ENCODE data around the gene SERPING1. TPM values are rescaled to one million over a fixed set of nuclear protein-coding genes. Genes with fewer than 3 reads are reported as not detected.

The SERPING1 gene
- total RNA-seq, 1 donor from 2014 or later: 46.0 TPM

GRCh38 chr11:57622263-57622662 lies 24.8 kb downstream of the SERPING1 start:
- Histone ChIP-seq H3K36me3 (peaks cover 9% of the 10 kb centered on the region), H3K9ac (no peak overlapping the region), H2AFZ (replicated peaks) (no peak overlapping the region), H3K4me3 (no peak overlapping the region), H3K9me3 (ENCODE audit: low read depth) (peaks cover 10% of the 10 kb centered on the region), H4K20me1 (ENCODE audit: low read depth) (no peaks in the 10 kb centered on the region), H3K27ac (no peak overlapping the region), H3K27me3 (no peaks in the 10 kb centered on the region), H3K4me1 (no peaks in the 10 kb centered on the region), H3K4me2 (no peak overlapping the region), H3F3A (ENCODE audit: low read depth) (no peaks in the 10 kb centered on the region), H3K79me2 (ENCODE audit: low read depth) (no peaks in the 10 kb centered on the region)
- Mint-ChIP-seq H3K4me1 (no peaks in the 10 kb centered on the region), H3K4me3 (no peak overlapping the region), H3K9me3 (peaks cover 5% of the 10 kb centered on the region), H3K27ac (no peak overlapping the region), H3K27me3 (ENCODE audit: insufficient read depth, low read depth) (peaks cover 11% of the 10 kb centered on the region), H3K36me3 (peaks cover 11% of the 10 kb centered on the region)
- TF ChIP-seq CTCF (IDR thresholded peaks at IDR 0.05): no peak
- TF ChIP-seq EZH2 (IDR thresholded peaks at IDR 0.05): no peak
- no peak for TF ChIP-seq EZH2phosphoT487 (IDR thresholded peaks at IDR 0.05)
- DNase-seq (ENCODE audit: low spot score): no peak

- H4K20me1 ChIP-seq (ENCODE audit: low read depth): no peaks in the 10 kb centered on the region
These were observed 27.4 kb downstream of the SERPING1 start for GRCh38 chr11:57624864-57625263.

GRCh38 chr11:57626895-57627294 lies 29.4 kb downstream of the SERPING1 start:
- no peak overlapping the region for H3K4me2 ChIP-seq
- TF ChIP-seq EZH2phosphoT487 (IDR thresholded peaks at IDR 0.05): no peak
- TF ChIP-seq CTCF (IDR thresholded peaks at IDR 0.05): no peak
- no peak for TF ChIP-seq EZH2 (IDR thresholded peaks at IDR 0.05)
- no peaks in the 10 kb centered on the region for H3K79me2 ChIP-seq (ENCODE audit: low read depth)
- no peak for DNase-seq (ENCODE audit: low spot score)
- H3K4me1 Mint-ChIP-seq: peaks cover 3% of the 10 kb centered on the region
- no peaks in the 10 kb centered on the region for H3K4me1 ChIP-seq
- no peaks in the 10 kb centered on the region for H3F3A ChIP-seq (ENCODE audit: low read depth)
- H3K9me3 Mint-ChIP-seq: peaks cover 5% of the 10 kb centered on the region
- no peak overlapping the region for H3K27ac Mint-ChIP-seq
- no peak overlapping the region for H3K9ac ChIP-seq
- no peaks in the 10 kb centered on the region for H3K9me3 ChIP-seq (ENCODE audit: low read depth)
- H3K36me3 ChIP-seq: no peaks in the 10 kb centered on the region
- H3K27ac ChIP-seq: no peak overlapping the region
- peaks cover 11% of the 10 kb centered on the region for H3K27me3 Mint-ChIP-seq (ENCODE audit: insufficient read depth, low read depth)
- no peak overlapping the region for H3K4me3 ChIP-seq
- no peak overlapping the region for H2AFZ ChIP-seq (replicated peaks)
- no peak overlapping the region for H3K4me3 Mint-ChIP-seq
- H3K27me3 ChIP-seq: no peaks in the 10 kb centered on the region
- peaks cover 4% of the 10 kb centered on the region for H3K36me3 Mint-ChIP-seq
- no peaks in the 10 kb centered on the region for H4K20me1 ChIP-seq (ENCODE audit: low read depth)

More at GRCh38 chr11:57624864-57625263, 27.4 kb downstream of the SERPING1 start:
- Histone ChIP-seq H3K4me1 (no peaks in the 10 kb centered on the region), H3K27ac (no peak overlapping the region), H3K9ac (no peak overlapping the region), H3K4me3 (no peak overlapping the region), H3K4me2 (no peak overlapping the region), H3K27me3 (no peaks in the 10 kb centered on the region), H3K79me2 (ENCODE audit: low read depth) (no peaks in the 10 kb centered on the region), H3K36me3 (peaks cover 9% of the 10 kb centered on the region), H3F3A (ENCODE audit: low read depth) (no peaks in the 10 kb centered on the region), H3K9me3 (ENCODE audit: low read depth) (peaks cover 8% of the 10 kb centered on the region), H2AFZ (replicated peaks) (no peak overlapping the region)
- Mint-ChIP-seq H3K27ac (no peak overlapping the region), H3K4me3 (no peak overlapping the region), H3K9me3 (peaks cover 7% of the 10 kb centered on the region), H3K36me3 (peaks cover 11% of the 10 kb centered on the region), H3K27me3 (ENCODE audit: insufficient read depth, low read depth) (peaks cover 11% of the 10 kb centered on the region), H3K4me1 (peaks cover 3% of the 10 kb centered on the region)
- DNase-seq (ENCODE audit: low spot score): no peak
- no peak for TF ChIP-seq CTCF (IDR thresholded peaks at IDR 0.05)
- no peak for TF ChIP-seq EZH2 (IDR thresholded peaks at IDR 0.05)
- no peak for TF ChIP-seq EZH2phosphoT487 (IDR thresholded peaks at IDR 0.05)
